GM12892 (cell line): Measurements from ENCODE around the gene SLC36A1.

Experiments
- POLR2A ChIP-seq: IDR thresholded peaks from 2 replicates; pipeline ENCODE4 v1.6.1; 2011; ENCODE audit warnings: low read depth, low read length, control low read depth
- POLR2AphosphoS5 ChIP-seq: IDR thresholded peaks from 2 replicates; pipeline ENCODE4 v1.6.1; 2011; ENCODE audit warnings: low read depth, low read length, control low read depth

DNA sequence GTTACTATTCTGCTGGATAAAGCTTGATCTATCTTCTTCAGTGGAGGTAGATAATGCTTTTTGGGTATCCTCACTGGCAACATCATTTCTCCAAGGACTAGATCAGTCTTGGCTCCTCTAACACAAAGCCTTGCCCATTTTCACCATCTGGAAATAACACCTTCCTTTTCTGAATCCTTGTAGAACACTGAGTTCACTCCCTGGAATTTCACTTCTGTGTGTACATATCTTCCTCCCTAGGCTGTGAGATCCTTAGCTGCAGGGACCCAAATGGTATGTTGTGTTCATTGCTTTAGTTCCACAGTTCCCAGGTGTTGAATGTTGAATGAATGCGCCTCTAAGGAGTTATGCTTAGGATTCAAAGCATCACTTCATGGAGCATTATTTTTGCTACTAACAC lies 16.7 kb upstream of the SLC36A1 start:
- TF ChIP-seq POLR2A = no peak
- TF ChIP-seq POLR2AphosphoS5 = no peak
